Left ventricle myocardium inferior (tissue), 1 donor: Measurements from ENCODE around the gene CFDP1. TPM values are rescaled to one million over a fixed set of nuclear protein-coding genes. Genes with fewer than 3 reads are reported as not detected.
"Not testable (repeated sequence)": the region's sequence is repeated elsewhere in the genome, so short reads cannot be mapped to it uniquely, and the experiment has no call there.

Experiments used
- DNase-seq: peaks from one replicate; pipeline ENCODE4 v3.0.0-alpha.2; 2020
- H3K27ac ChIP-seq: fragments of 200-600 bp; replicated peaks from 2 replicates; pipeline ENCODE4 v1.8.0; 2021
- H3K27me3 ChIP-seq: fragments of 200-600 bp; 2 replicates; pipeline ENCODE4 v1.8.0; 2021; ENCODE audit warnings: low read depth
- H3K36me3 ChIP-seq: fragments of 200-600 bp; 2 replicates; pipeline ENCODE4 v1.8.0; 2021
- H3K4me1 ChIP-seq: fragments of 200-600 bp; 2 replicates; pipeline ENCODE4 v1.8.0; 2021
- H3K4me3 ChIP-seq: fragments of 200-600 bp; 2 replicates; pipeline ENCODE4 v1.8.0; 2021; ENCODE audit warnings: mild to moderate bottlenecking, moderate library complexity
- H3K9me3 ChIP-seq: fragments of 200-600 bp; replicated peaks from 2 replicates; pipeline ENCODE4 v1.8.0; 2021
- CTCF ChIP-seq: fragments of 200-600 bp; IDR thresholded peaks from 2 replicates; pipeline ENCODE4 v1.8.0; 2021; ENCODE audit warnings: antibody characterized with exemption, mild to moderate bottlenecking, borderline replicate concordance
- intact Hi-C: fragments of 100-400 bp; cut with micrococcal nuclease; formaldehyde crosslinking; loops from one replicate; pipeline ENCODE4 v1.11.0; 2022
- total RNA-seq: library from RNA; stranded (reverse); fragmentation: NEBNext Ultra II Directional; extraction: Animal tissue kit (Norgen Biotek cat#: 25700); gene quantifications from one replicate; pipeline ENCODE4 v1.2.1, GENCODE V29; 2021
- donor health status: DM: no; HTN: yes; CAD: no; lungs with severe emphysema.

Gene CFDP1
- total RNA-seq, 1 donor from 2014 or later = 24.9 TPM

GRCh38 chr16:75446416-75446815 is 13.1 kb upstream of the CFDP1 start:
- intact Hi-C loops = no loop called here
- no peak for TF ChIP-seq CTCF
- DNase-seq = no peak
- Histone ChIP-seq H3K27ac (no peak overlapping the region), H3K36me3 (peaks cover 22% of the 10 kb centered on the region), H3K27me3 (no peaks in the 10 kb centered on the region), H3K4me3 (no peak overlapping the region), H3K4me1 (peaks cover 11% of the 10 kb centered on the region), H3K9me3 (no peaks in the 10 kb centered on the region)

GRCh38 chr16:75445298-75445697 is 12.0 kb upstream of the CFDP1 start:
- Histone ChIP-seq H3K27ac (no peak overlapping the region), H3K27me3 (no peaks in the 10 kb centered on the region), H3K4me1 (peaks cover 11% of the 10 kb centered on the region), H3K4me3 (no peak overlapping the region), H3K9me3 (no peaks in the 10 kb centered on the region), H3K36me3 (peaks cover 10% of the 10 kb centered on the region)
- intact Hi-C loops = no loop called here
- no peak for TF ChIP-seq CTCF
- no peak for DNase-seq

- TF ChIP-seq CTCF = no peak
- intact Hi-C loops = no loop called here
Measured at GRCh38 chr16:75443298-75443697, 10.0 kb upstream of the CFDP1 start.

GRCh38 chr16:75433732-75434413 is 570 bp upstream of the CFDP1 start:
- no peaks in the 10 kb centered on the region for H3K36me3 ChIP-seq
- peaks cover 41% of the 10 kb centered on the region for H3K4me1 ChIP-seq
- no peak for TF ChIP-seq CTCF
- peak overlapping the region; percentile 99 for H3K27ac ChIP-seq
- no peaks in the 10 kb centered on the region for H3K27me3 ChIP-seq
- peak overlapping the region; percentile 95 for H3K4me3 ChIP-seq
- intact Hi-C loops = no loop called here
- DNase-seq = no peak
- H3K9me3 ChIP-seq = no peaks in the 10 kb centered on the region

More at GRCh38 chr16:75443298-75443697, 10.0 kb upstream of the CFDP1 start:
- H3K4me3 ChIP-seq = no peak overlapping the region
- H3K4me1 ChIP-seq = peaks cover 11% of the 10 kb centered on the region
- H3K9me3 ChIP-seq = no peaks in the 10 kb centered on the region
- DNase-seq = no peak
- H3K27me3 ChIP-seq = no peaks in the 10 kb centered on the region
- H3K36me3 ChIP-seq = peaks cover 6% of the 10 kb centered on the region
- H3K27ac ChIP-seq = no peak overlapping the region

GRCh38 chr16:75429621-75430403 is 3.5 kb downstream of the CFDP1 start:
- DNase-seq = no peak
- Histone ChIP-seq H3K27ac (no peak overlapping the region), H3K4me3 (no peak overlapping the region), H3K36me3 (no peaks in the 10 kb centered on the region), H3K4me1 (peaks cover 37% of the 10 kb centered on the region), H3K9me3 (no peaks in the 10 kb centered on the region), H3K27me3 (no peaks in the 10 kb centered on the region)
- intact Hi-C loops = no loop called here
- TF ChIP-seq CTCF = no peak

GRCh38 chr16:75426524-75426923 is 6.8 kb downstream of the CFDP1 start:
- intact Hi-C loops, H3K9me3 ChIP-seq, H3K4me3 ChIP-seq, H3K27ac ChIP-seq, H3K36me3 ChIP-seq, H3K27me3 ChIP-seq, DNase-seq: not testable (repeated sequence)
- peaks cover 26% of the 10 kb centered on the region for H3K4me1 ChIP-seq

GRCh38 chr16:75424105-75424762 is 9.1 kb downstream of the CFDP1 start:
- H3K4me3 ChIP-seq, H3K36me3 ChIP-seq, intact Hi-C loops, H3K27me3 ChIP-seq, H3K9me3 ChIP-seq, DNase-seq: not testable (repeated sequence)
- H3K4me1 ChIP-seq = peaks cover 38% of the 10 kb centered on the region
- peak overlapping the region; percentile 45 for H3K27ac ChIP-seq
